Measurements from ENCODE around the gene POSTN. TPM values are rescaled to one million over a fixed set of nuclear protein-coding genes. Genes with fewer than 3 reads are reported as not detected.

The POSTN gene
- polyA plus RNA-seq (2012; ENCODE audit: insufficient read depth, insufficient read length), result not detected

GRCh38 chr13:37598597-37598996 is at the start of gene POSTN:
TSS of gene POSTN (minus strand) at chr13:37598768. CDS start at chr13:37598726, 42 bp downstream.
- DNase-seq (ENCODE audit: low read depth, low spot score), result no peak
- no peak within 1 kb of the TSS for H3K4me3 ChIP-seq (ENCODE audit: low read length)

DNA sequence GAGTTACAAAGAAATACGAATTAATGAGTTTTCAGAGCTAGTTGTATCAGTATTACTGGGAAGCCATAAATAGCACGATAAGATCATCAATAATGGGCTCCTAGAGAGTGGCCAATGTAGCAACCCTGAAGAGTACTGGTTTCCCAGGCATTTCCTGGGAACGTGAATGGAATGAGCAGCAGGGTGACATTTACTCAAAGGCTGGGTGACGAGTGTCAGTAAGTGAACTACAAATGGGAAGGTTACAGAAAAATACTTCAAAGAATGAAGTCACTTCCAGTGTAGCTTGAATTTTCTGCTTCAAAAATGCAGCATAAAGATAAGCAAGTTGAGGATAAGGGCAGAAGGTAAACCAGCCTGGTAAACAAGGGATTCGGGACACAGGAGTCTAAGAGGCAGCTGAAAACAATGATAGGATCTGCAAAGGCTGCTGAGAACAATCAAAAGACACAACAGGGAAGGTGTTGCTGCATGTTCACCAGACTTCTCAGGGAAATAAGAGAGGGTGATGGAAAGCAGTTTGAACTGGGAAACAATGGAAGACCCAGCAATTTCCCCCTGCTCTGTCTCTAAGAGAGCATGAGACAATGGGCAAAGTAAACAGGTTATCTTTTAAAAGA is 48.6 kb upstream of the POSTN start:
- DNase-seq (ENCODE audit: low read depth, low spot score), result no peak

DNA sequence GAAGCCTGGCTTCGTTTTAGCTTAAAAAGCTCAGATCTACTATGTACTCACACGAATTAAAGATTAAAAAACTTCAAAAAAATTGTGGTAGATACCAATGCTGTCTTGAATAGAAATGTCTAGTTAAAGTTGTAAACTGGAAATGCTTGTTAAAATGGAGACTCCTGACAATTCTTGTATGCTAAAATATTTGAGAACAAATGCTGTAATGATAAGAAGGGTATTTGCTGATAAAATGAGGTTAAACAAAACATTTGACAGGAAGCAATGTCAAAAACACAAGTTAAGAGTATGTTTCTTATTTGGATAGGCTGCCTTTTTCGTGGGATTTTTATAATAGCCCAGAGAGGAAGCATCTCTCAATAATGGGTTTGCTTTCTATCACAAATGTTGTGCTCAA is 48.0 kb upstream of the POSTN start:
- H3K4me3 ChIP-seq (ENCODE audit: low read length), result no peak overlapping the region
- DNase-seq (ENCODE audit: low read depth, low spot score), result no peak

More for the DNA sequence above, 48.6 kb upstream of the POSTN start:
- H3K4me3 ChIP-seq (ENCODE audit: low read length), result no peak overlapping the region

DNA sequence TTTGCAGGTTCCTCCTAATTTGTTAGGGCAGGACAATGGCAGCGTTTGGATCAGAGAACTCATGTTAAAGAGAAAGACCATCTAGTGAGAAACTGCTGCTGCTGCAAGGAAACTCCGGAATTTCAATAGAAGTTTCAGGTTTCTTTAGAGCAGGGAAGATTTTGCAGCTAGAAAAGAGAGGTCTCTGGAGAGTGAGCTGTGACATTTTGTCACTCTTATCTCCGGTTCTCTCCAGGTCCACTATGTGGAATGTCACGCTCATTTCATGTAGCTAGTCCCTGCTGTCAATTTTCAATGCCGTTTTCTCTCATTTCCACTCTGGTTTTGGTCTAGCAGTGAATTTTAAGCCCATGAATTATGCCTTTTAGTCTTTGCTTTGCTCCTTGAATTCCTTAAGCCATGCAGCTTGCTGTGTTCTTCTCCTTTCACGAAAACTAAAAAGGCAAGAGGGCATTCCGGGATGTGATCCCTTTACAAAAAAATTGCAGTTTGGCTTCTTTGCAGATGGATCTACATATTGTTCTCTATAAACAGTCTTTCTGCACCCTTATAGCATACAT is 46.7 kb upstream of the POSTN start:
- H3K4me3 ChIP-seq (ENCODE audit: low read length), result no peak overlapping the region
- DNase-seq (ENCODE audit: low read depth, low spot score), result no peak

- no peak for DNase-seq (ENCODE audit: low read depth, low spot score)
Observed at GRCh38 chr13:37641391-37641790, 42.8 kb upstream of the POSTN start.

GRCh38 chr13:37640499-37640898 is 41.9 kb upstream of the POSTN start:
- H3K4me3 ChIP-seq (ENCODE audit: low read length), result no peak overlapping the region
- peak; percentile 1 for DNase-seq (ENCODE audit: low read depth, low spot score)

More at GRCh38 chr13:37641391-37641790, 42.8 kb upstream of the POSTN start:
- H3K4me3 ChIP-seq (ENCODE audit: low read length), result no peak overlapping the region

DNA sequence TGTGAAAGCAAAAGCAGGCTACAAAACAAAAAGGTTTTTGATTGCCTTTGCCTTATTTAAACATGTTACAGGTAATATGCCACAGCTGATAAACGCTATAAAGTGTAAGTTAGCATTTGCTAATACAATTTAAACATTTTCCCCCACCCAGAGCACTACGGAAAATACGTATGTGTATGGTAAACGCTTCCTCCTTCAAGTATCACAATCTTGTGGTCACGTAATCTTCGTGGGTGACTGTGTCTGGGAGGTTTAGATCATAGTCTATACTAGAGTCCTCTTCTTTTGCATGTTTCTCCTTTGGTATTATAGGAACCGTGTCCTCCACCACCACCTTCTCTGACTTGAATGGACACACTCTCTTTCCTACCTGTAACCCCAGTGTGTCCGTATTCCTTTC is 38.1 kb upstream of the POSTN start:
- no peak overlapping the region for H3K4me3 ChIP-seq (ENCODE audit: low read length)
- no peak for DNase-seq (ENCODE audit: low read depth, low spot score)

- no peak for DNase-seq (ENCODE audit: low read depth, low spot score)
- H3K4me3 ChIP-seq (ENCODE audit: low read length), result no peak overlapping the region
Observed at GRCh38 chr13:37632294-37632693, 33.7 kb upstream of the POSTN start.

- H3K4me3 ChIP-seq (ENCODE audit: low read length), result no peak overlapping the region
- DNase-seq (ENCODE audit: low read depth, low spot score), result no peak
Observed at GRCh38 chr13:37627428-37627827, 28.9 kb upstream of the POSTN start.

- H3K4me3 ChIP-seq (ENCODE audit: low read length), result no peak overlapping the region
- DNase-seq (ENCODE audit: low read depth, low spot score), result no peak
Observed at GRCh38 chr13:37621811-37622361, 23.3 kb upstream of the POSTN start.

DNA sequence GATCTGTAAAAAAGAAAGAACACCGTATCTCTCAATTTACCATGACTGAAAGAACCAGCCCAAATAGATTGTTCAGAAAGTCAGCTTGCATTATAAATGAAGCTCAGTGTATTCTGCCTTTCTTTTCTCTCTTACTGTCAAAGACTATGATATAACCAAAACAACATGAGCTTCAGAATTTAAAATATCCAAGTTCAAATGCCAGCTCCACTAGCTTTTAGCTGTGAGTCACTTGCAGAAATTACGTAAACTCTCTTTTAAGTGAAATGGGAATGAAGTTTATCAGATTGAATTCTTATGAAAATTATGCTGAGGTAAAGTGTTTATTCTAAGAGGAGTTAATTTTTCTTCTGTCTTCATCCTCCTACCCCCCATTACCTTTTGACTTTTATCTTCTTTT is 20.0 kb upstream of the POSTN start:
- no peak overlapping the region for H3K4me3 ChIP-seq (ENCODE audit: low read length)
- no peak for DNase-seq (ENCODE audit: low read depth, low spot score)

GRCh38 chr13:37617173-37617572 is 18.6 kb upstream of the POSTN start:
- DNase-seq (ENCODE audit: low read depth, low spot score), result no peak
- H3K4me3 ChIP-seq (ENCODE audit: low read length), result no peak overlapping the region

DNA sequence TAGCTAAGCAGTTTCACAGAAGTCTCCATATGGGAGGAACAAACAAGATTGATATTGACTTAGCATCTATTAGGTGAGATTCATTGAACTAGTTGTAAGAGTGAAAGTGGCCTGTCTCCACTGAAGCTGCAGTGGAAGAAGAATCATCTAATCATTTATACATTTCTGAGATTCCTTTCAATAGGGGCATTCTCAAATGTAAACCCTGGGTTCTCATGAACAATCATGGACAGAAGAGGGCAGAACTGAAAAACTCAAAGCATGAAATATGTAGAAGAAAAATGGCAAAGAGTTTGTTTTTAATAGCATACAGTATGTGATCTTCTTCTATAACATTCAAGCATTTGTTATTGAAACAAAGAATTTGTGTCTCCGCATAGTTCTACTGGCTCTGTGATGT is 17.6 kb upstream of the POSTN start:
- DNase-seq (ENCODE audit: low read depth, low spot score), result no peak

GRCh38 chr13:37615276-37615675 is 16.7 kb upstream of the POSTN start:
- H3K4me3 ChIP-seq (ENCODE audit: low read length), result no peak overlapping the region
- DNase-seq (ENCODE audit: low read depth, low spot score), result no peak

More for the DNA sequence above, 17.6 kb upstream of the POSTN start:
- H3K4me3 ChIP-seq (ENCODE audit: low read length), result no peak overlapping the region

GRCh38 chr13:37613638-37614037 is 15.1 kb upstream of the POSTN start:
- DNase-seq (ENCODE audit: low read depth, low spot score), result no peak

GRCh38 chr13:37613236-37613635 is 14.7 kb upstream of the POSTN start:
- no peak overlapping the region for H3K4me3 ChIP-seq (ENCODE audit: low read length)
- no peak for DNase-seq (ENCODE audit: low read depth, low spot score)

More at GRCh38 chr13:37613638-37614037, 15.1 kb upstream of the POSTN start:
- H3K4me3 ChIP-seq (ENCODE audit: low read length), result no peak overlapping the region

- no peak for DNase-seq (ENCODE audit: low read depth, low spot score)
- no peak overlapping the region for H3K4me3 ChIP-seq (ENCODE audit: low read length)
Observed at GRCh38 chr13:37608750-37609339, 10.3 kb upstream of the POSTN start.

GRCh38 chr13:37602733-37603381 is 4.3 kb upstream of the POSTN start:
- H3K4me3 ChIP-seq (ENCODE audit: low read length), result no peak overlapping the region
- DNase-seq (ENCODE audit: low read depth, low spot score), result no peak

GRCh38 chr13:37601648-37602440 is 3.3 kb upstream of the POSTN start:
- H3K4me3 ChIP-seq (ENCODE audit: low read length), result no peak overlapping the region
- DNase-seq (ENCODE audit: low read depth, low spot score), result no peak
